Stimulated activated naive CD8-positive, alpha-beta T cell treated with anti-CD3 and anti-CD28 coated beads, Interleukin-15, Interleukin-2, amounts not matched to agents 100 ng/mL and 50 ng/mL, for 24 hours (primary cell): Measurements from ENCODE around the gene PBX4.

ENCODE experiments used
- H3K27ac Mint-ChIP-seq: one replicate; pipeline ENCODE4 v1.8.0; 2021; ENCODE audit warnings: mild to moderate bottlenecking, mixed read lengths
- H3K27me3 Mint-ChIP-seq: one replicate; pipeline ENCODE4 v1.8.0; 2021; ENCODE audit warnings: mixed read lengths
- H3K36me3 Mint-ChIP-seq: one replicate; pipeline ENCODE4 v1.8.0; 2021; ENCODE audit warnings: low read depth, mixed read lengths
- H3K4me1 Mint-ChIP-seq: one replicate; pipeline ENCODE4 v1.8.0; 2021; ENCODE audit warnings: low read depth, mixed read lengths
- H3K4me3 Mint-ChIP-seq: one replicate; pipeline ENCODE4 v1.8.0; 2021; ENCODE audit warnings: mild to moderate bottlenecking, mixed read lengths
- H3K9me3 Mint-ChIP-seq: one replicate; pipeline ENCODE4 v1.8.0; 2021; ENCODE audit warnings: mixed read lengths

PBX4 gene

DNA sequence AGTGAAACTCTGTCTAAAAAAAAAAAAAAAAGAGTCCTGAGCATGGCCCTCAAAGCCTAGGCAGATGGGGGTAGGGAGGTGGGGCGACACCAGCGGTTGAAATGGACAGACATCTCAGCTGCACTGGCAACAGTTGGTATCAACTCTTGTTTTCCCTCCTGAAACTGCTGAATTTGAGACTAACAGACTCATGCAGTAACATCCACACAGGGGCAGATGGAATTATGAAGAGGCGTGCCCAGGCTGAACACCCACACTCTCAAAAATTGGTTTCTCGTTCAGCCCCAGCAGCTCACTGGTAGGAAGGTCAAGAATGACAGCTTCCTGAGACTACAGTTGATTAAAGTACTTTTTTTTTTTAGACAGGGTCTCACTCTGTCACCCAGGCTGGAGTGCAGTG lies 24.1 kb downstream of the PBX4 start:
- H3K27ac Mint-ChIP-seq: peak overlapping the region; percentile 28
- no peak overlapping the region for H3K4me3 Mint-ChIP-seq
- H3K4me1 Mint-ChIP-seq: peaks cover 83% of the 10 kb centered on the region

GRCh38 chr19:19592690-19593089 lies 25.8 kb downstream of the PBX4 start:
- Mint-ChIP-seq H3K4me3 (no peak overlapping the region), H3K4me1 (peaks cover 80% of the 10 kb centered on the region), H3K9me3 (no peaks in the 10 kb centered on the region), H3K36me3 (peaks cover 23% of the 10 kb centered on the region), H3K27me3 (no peaks in the 10 kb centered on the region), H3K27ac (peak overlapping the region; percentile 31)

More for the DNA sequence above, 24.1 kb downstream of the PBX4 start:
- Mint-ChIP-seq H3K36me3 (peaks cover 18% of the 10 kb centered on the region), H3K9me3 (no peaks in the 10 kb centered on the region), H3K27me3 (no peaks in the 10 kb centered on the region)

GRCh38 chr19:19591133-19591825 lies 27.2 kb downstream of the PBX4 start:
- Mint-ChIP-seq H3K9me3 (no peaks in the 10 kb centered on the region), H3K36me3 (peaks cover 17% of the 10 kb centered on the region), H3K4me1 (peaks cover 69% of the 10 kb centered on the region), H3K4me3 (peak overlapping the region; percentile 56), H3K27ac (peak overlapping the region; percentile 93), H3K27me3 (no peaks in the 10 kb centered on the region)

DNA sequence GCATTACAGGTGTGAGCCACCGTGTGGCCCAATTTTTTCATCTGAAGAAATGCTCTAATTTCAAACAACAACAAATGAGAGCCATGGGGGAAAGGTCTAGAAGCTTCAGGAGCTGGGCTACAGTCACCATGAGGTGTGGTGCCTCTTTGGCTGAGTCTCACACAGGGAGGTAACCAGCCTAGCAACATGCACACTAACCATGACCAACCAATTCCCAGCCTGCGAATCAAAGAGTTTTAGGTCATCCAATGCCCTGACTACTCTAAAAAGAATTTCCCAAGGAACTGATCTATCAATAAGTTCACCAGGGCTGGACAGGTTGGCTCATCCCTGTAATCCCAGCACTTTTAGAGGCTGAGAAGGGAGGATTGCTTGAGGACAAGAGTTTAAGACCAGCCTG lies 29.9 kb downstream of the PBX4 start:
- no peaks in the 10 kb centered on the region for H3K9me3 Mint-ChIP-seq
- H3K36me3 Mint-ChIP-seq: peaks cover 17% of the 10 kb centered on the region
- H3K4me3 Mint-ChIP-seq: no peak overlapping the region
- H3K4me1 Mint-ChIP-seq: peaks cover 47% of the 10 kb centered on the region
- peak overlapping the region; percentile 45 for H3K27ac Mint-ChIP-seq
- no peaks in the 10 kb centered on the region for H3K27me3 Mint-ChIP-seq

- Mint-ChIP-seq H3K27ac (no peak overlapping the region), H3K27me3 (no peaks in the 10 kb centered on the region), H3K36me3 (peaks cover 13% of the 10 kb centered on the region), H3K4me3 (no peak overlapping the region), H3K9me3 (no peaks in the 10 kb centered on the region), H3K4me1 (peaks cover 47% of the 10 kb centered on the region)
These were observed 30.7 kb downstream of the PBX4 start for GRCh38 chr19:19587771-19588170.

GRCh38 chr19:19584356-19584755 lies 34.1 kb downstream of the PBX4 start:
- H3K27me3 Mint-ChIP-seq: no peaks in the 10 kb centered on the region
- H3K4me1 Mint-ChIP-seq: peaks cover 14% of the 10 kb centered on the region
- no peak overlapping the region for H3K27ac Mint-ChIP-seq
- no peak overlapping the region for H3K4me3 Mint-ChIP-seq
- H3K9me3 Mint-ChIP-seq: no peaks in the 10 kb centered on the region
- peaks cover 7% of the 10 kb centered on the region for H3K36me3 Mint-ChIP-seq

DNA sequence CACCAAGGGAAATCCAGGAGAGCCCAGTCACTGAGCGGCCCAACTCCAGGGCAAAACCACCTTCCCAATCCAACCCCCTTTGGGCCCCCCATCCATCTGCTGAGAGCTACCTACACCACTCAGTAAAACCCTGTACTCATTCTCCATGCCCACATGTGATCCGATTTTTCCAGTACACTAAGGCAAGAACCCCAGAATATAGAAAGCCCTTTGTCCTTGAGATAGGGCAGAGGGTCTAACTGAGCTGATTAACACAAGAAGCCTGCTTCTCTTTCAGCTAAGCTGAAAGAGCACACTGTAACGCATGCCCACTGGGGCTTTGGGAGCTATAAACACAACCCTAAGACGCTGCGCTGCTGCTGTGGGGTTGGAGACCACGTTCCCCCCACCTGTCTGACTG lies 36.0 kb downstream of the PBX4 start:
- no peak overlapping the region for H3K27ac Mint-ChIP-seq
- H3K9me3 Mint-ChIP-seq: no peaks in the 10 kb centered on the region
- H3K4me3 Mint-ChIP-seq: no peak overlapping the region
- H3K36me3 Mint-ChIP-seq: no peaks in the 10 kb centered on the region
- no peaks in the 10 kb centered on the region for H3K4me1 Mint-ChIP-seq
- H3K27me3 Mint-ChIP-seq: no peaks in the 10 kb centered on the region

GRCh38 chr19:19581391-19581790 lies 37.1 kb downstream of the PBX4 start:
- Mint-ChIP-seq H3K4me3 (no peak overlapping the region), H3K9me3 (no peaks in the 10 kb centered on the region), H3K27ac (no peak overlapping the region)

GRCh38 chr19:19580418-19580817 lies 38.1 kb downstream of the PBX4 start:
- Mint-ChIP-seq H3K27ac (no peak overlapping the region), H3K9me3 (no peaks in the 10 kb centered on the region), H3K36me3 (no peaks in the 10 kb centered on the region), H3K4me3 (no peak overlapping the region), H3K27me3 (no peaks in the 10 kb centered on the region), H3K4me1 (no peaks in the 10 kb centered on the region)

More at GRCh38 chr19:19581391-19581790, 37.1 kb downstream of the PBX4 start:
- no peaks in the 10 kb centered on the region for H3K4me1 Mint-ChIP-seq
- H3K36me3 Mint-ChIP-seq: no peaks in the 10 kb centered on the region
- H3K27me3 Mint-ChIP-seq: no peaks in the 10 kb centered on the region

DNA sequence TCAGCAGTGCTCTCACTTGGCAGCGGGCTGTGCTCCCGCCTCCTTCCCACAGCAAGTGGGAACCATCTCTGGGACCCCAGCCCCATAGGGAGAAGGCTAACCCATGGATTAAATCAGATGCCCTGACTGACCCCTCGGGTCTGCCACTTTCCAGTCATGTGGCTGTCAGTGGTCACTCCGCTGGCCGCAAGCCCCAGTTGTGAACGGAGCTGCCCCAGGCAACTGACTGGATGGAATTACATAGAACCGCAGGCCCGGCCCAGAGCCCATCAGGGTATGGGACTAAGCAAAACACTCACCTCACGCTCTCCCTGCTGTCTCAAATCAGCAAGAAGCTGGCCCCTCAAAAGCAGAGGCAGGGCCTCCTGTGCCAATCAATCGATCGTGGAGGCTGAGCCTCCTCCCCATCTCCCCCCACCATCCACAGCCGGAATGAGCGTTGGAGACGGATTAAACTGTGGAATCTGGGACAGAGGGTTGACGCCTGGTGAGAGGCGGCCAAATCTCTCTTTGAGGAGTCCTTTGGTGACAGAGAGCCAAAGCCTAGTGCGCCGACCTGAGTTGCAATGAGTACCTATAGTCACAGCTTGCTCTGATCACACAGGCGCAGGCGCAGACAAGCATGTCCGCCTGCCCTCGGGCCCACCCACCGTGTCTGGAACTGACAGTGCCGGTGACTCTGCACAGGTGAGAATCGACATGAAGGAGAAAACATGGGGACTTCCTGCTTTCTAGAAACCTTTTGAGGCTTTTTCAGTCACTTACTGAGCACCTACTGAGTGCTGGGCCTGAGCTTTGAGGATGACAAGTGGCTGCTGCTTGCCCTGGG lies 38.7 kb downstream of the PBX4 start:
- Mint-ChIP-seq H3K27ac (no peak overlapping the region), H3K4me1 (no peaks in the 10 kb centered on the region), H3K4me3 (no peak overlapping the region), H3K9me3 (no peaks in the 10 kb centered on the region), H3K27me3 (no peaks in the 10 kb centered on the region), H3K36me3 (no peaks in the 10 kb centered on the region)

- Mint-ChIP-seq H3K4me1 (no peaks in the 10 kb centered on the region), H3K27ac (no peak overlapping the region), H3K9me3 (no peaks in the 10 kb centered on the region), H3K27me3 (no peaks in the 10 kb centered on the region), H3K36me3 (no peaks in the 10 kb centered on the region), H3K4me3 (no peak overlapping the region)
These were observed 40.2 kb downstream of the PBX4 start for GRCh38 chr19:19578252-19578651.

DNA sequence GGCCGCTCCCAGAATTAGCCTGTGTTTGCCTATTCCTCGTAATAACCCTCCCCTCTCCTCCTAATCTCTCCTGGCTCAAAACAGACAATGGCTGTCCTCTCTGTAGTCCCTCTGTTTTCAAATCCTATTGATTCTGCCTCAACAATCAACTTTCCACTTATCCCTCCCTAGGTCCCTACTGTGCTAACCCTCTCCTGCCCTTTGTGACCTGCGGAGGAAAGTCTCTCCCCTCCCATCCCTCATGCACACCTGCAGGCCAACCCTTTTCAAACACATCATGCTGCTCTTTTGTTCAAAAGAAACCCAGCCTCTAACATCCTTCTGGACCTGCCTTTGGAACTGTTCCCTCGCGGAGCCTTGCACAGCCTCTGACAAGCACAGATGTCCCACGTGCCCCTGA lies 43.1 kb downstream of the PBX4 start:
- H3K9me3 Mint-ChIP-seq: no peaks in the 10 kb centered on the region
- no peak overlapping the region for H3K4me3 Mint-ChIP-seq
- H3K27me3 Mint-ChIP-seq: no peaks in the 10 kb centered on the region
- no peaks in the 10 kb centered on the region for H3K36me3 Mint-ChIP-seq
- no peaks in the 10 kb centered on the region for H3K4me1 Mint-ChIP-seq
- peak overlapping the region; percentile 24 for H3K27ac Mint-ChIP-seq

DNA sequence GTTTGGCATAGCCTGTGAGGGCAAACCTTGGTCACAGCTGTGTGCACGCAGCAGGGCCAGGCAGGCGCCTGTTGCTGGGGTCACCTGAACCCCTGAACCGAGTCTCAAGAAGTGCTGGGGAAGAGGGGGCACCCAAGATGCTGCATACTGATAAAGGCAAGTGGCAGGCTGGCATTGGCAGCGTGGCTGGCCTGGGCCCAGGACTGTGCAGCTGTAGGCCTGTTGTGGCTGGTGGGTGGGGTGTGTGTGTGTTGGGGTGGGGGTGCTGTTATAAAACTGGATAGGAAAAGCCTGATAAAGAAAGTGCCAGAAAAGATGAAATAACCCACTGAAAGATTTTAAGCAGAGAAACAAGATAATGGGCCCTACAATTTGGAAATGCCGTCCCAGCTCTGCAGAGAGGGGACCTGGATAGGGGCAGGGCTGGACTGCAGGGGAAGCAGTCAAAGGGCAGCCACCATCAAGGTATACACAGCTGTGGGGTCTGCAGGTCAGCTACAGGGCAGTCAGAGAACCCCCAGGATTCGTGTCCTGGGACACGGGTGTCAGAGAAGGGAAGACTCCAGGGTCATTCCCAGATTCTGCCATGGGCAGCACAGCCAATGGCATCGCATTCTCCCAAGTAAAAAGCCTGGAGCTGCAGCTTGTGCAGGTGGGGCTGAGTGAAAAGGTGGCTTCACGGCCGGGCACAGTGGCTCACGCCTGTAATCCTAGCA lies 47.3 kb downstream of the PBX4 start:
- Mint-ChIP-seq H3K9me3 (no peaks in the 10 kb centered on the region), H3K27ac (no peak overlapping the region), H3K27me3 (no peaks in the 10 kb centered on the region), H3K36me3 (peaks cover 5% of the 10 kb centered on the region), H3K4me3 (no peak overlapping the region), H3K4me1 (peaks cover 6% of the 10 kb centered on the region)

- H3K9me3 Mint-ChIP-seq: no peaks in the 10 kb centered on the region
- no peak overlapping the region for H3K27ac Mint-ChIP-seq
- H3K36me3 Mint-ChIP-seq: peaks cover 5% of the 10 kb centered on the region
- H3K4me1 Mint-ChIP-seq: peaks cover 6% of the 10 kb centered on the region
- H3K27me3 Mint-ChIP-seq: no peaks in the 10 kb centered on the region
- H3K4me3 Mint-ChIP-seq: no peak overlapping the region
These were observed 47.9 kb downstream of the PBX4 start for GRCh38 chr19:19570571-19570970.
